ENCODE measurements around the gene ART3. TPM values are rescaled to one million over a fixed set of nuclear protein-coding genes. Genes with fewer than 3 reads are reported as not detected.

The ART3 gene
- total RNA-seq, 1 donor from 2014 or later: 0.45 TPM

GRCh38 chr4:76108467-76109181 is 34.1 kb downstream of the ART3 start:
- Mint-ChIP-seq H3K9me3 (no peaks in the 10 kb centered on the region), H3K27me3 (ENCODE audit: low read depth) (no peaks in the 10 kb centered on the region), H3K4me1 (peaks cover 12% of the 10 kb centered on the region), H3K27ac (no peak overlapping the region), H3K36me3 (peaks cover 14% of the 10 kb centered on the region), H3K4me3 (no peak overlapping the region)
- DNase-seq (ENCODE audit: low spot score in 2 of 2, unreplicated experiment in 2 of 2): no peak
- TF ChIP-seq CTCF (IDR thresholded peaks at IDR 0.05; ENCODE audit: unreplicated experiment): no peak

GRCh38 chr4:76116821-76117220 is 42.3 kb downstream of the ART3 start:
- H3K27ac Mint-ChIP-seq: no peak overlapping the region
- no peak overlapping the region for H3K4me3 Mint-ChIP-seq
- DNase-seq (ENCODE audit: low spot score in 2 of 2, unreplicated experiment in 2 of 2): no peak
- H3K27me3 Mint-ChIP-seq (ENCODE audit: low read depth): no peaks in the 10 kb centered on the region
- H3K36me3 Mint-ChIP-seq: peaks cover 61% of the 10 kb centered on the region
- H3K9me3 Mint-ChIP-seq: peaks cover 15% of the 10 kb centered on the region
- H3K4me1 Mint-ChIP-seq: no peaks in the 10 kb centered on the region
- no peak for TF ChIP-seq CTCF (IDR thresholded peaks at IDR 0.05; ENCODE audit: unreplicated experiment)

GRCh38 chr4:76117536-76117935 is 43.0 kb downstream of the ART3 start:
- no peak for DNase-seq (ENCODE audit: low spot score in 2 of 2, unreplicated experiment in 2 of 2)
- Mint-ChIP-seq H3K4me1 (no peaks in the 10 kb centered on the region), H3K4me3 (no peak overlapping the region), H3K27me3 (ENCODE audit: low read depth) (no peaks in the 10 kb centered on the region), H3K9me3 (peaks cover 20% of the 10 kb centered on the region), H3K27ac (no peak overlapping the region), H3K36me3 (peaks cover 64% of the 10 kb centered on the region)
- no peak for TF ChIP-seq CTCF (IDR thresholded peaks at IDR 0.05; ENCODE audit: unreplicated experiment)

- Mint-ChIP-seq H3K9me3 (peaks cover 30% of the 10 kb centered on the region), H3K27me3 (ENCODE audit: low read depth) (no peaks in the 10 kb centered on the region), H3K4me3 (no peak overlapping the region), H3K27ac (no peak overlapping the region), H3K36me3 (peaks cover 71% of the 10 kb centered on the region), H3K4me1 (no peaks in the 10 kb centered on the region)
- DNase-seq (ENCODE audit: low spot score in 2 of 2, unreplicated experiment in 2 of 2): no peak
- no peak for TF ChIP-seq CTCF (IDR thresholded peaks at IDR 0.05; ENCODE audit: unreplicated experiment)
Measured at GRCh38 chr4:76120199-76120598, 45.7 kb downstream of the ART3 start.

GRCh38 chr4:76125816-76126215 is 51.3 kb downstream of the ART3 start:
- DNase-seq (ENCODE audit: low spot score in 2 of 2, unreplicated experiment in 2 of 2): no peak
- Mint-ChIP-seq H3K4me1 (peaks cover 8% of the 10 kb centered on the region), H3K4me3 (no peak overlapping the region), H3K27me3 (ENCODE audit: low read depth) (no peaks in the 10 kb centered on the region), H3K36me3 (peaks cover 58% of the 10 kb centered on the region), H3K9me3 (peaks cover 21% of the 10 kb centered on the region), H3K27ac (no peak overlapping the region)
- TF ChIP-seq CTCF (IDR thresholded peaks at IDR 0.05; ENCODE audit: unreplicated experiment): no peak

Measured in mesothelial cell of epicardium (in vitro differentiated cells).